Stomach (tissue), 9 donors: ENCODE data around the gene ANKRD33B. TPM values are rescaled to one million over a fixed set of nuclear protein-coding genes. Genes with fewer than 3 reads are reported as not detected.
A peak's percentile ranks its signal among the peaks of the same experiment; 100 is the strongest.

Source experiments
- DNase-seq, 2 donors: peaks; one replicate each; pipeline versions ENCODE4 v3.0.0 to v3.0.0-alpha.2; 2013 to 2019
- H3K27ac ChIP-seq, 5 donors: fragments of 200-600 bp in 4 of 5; sonication (generic) in 4 of 5; one replicate each; pipeline ENCODE4 v1.5.1; 2013 to 2019; ENCODE audit warnings: mild to moderate bottlenecking in 1 of 5, moderate library complexity in 1 of 5
- H3K27me3 ChIP-seq, 3 donors: fragments of 200-600 bp; sonication (generic); one replicate each; pipeline ENCODE4 v1.5.1; 2017 to 2019; ENCODE audit warnings: mixed run types in 1 of 3
- H3K36me3 ChIP-seq, 4 donors: fragments of 200-600 bp; sonication (generic); 1 replicate in 3 of 4; 2 replicates in 1 of 4; pipeline ENCODE4 v1.5.1; 2016 to 2019
- H3K4me1 ChIP-seq, 4 donors: fragments of 200-600 bp; sonication (generic); one replicate each; pipeline ENCODE4 v1.5.1; 2016 to 2019
- H3K4me3 ChIP-seq, 4 donors: fragments of 200-600 bp; sonication (generic) in 3 of 4; one replicate each; pipeline ENCODE4 v1.5.1; 2016 to 2019; ENCODE audit warnings: mild to moderate bottlenecking in 1 of 4
- H3K9me3 ChIP-seq, 4 donors: fragments of 200-600 bp; sonication (generic); one replicate each; pipeline ENCODE4 v1.5.1; 2016 to 2019
- EP300 ChIP-seq: sonication (generic); formaldehyde crosslinking; IDR thresholded peaks from one replicate; pipeline ENCODE4 v1.6.1; 2017; ENCODE audit warnings: antibody characterized with exemption
- POLR2A ChIP-seq, 4 donors: fragments of 450-650 bp; IDR thresholded peaks; one replicate each; pipeline ENCODE4 v1.6.1; 2016; ENCODE audit warnings: antibody characterized with exemption in 4 of 4, control low read depth in 2 of 4, mild to moderate bottlenecking in 1 of 4, moderate library complexity in 1 of 4
- POLR2AphosphoS5 ChIP-seq, 3 donors: sonication (generic); formaldehyde crosslinking; IDR thresholded peaks; one replicate each; pipeline ENCODE4 v1.6.1; 2016; ENCODE audit warnings: antibody characterized with exemption in 3 of 3
- WGBS, 5 donors: extraction: QIAGEN DNeasy Blood & Tissue Kit in 3 of 5; methylation state at CpG; one replicate each; pipeline versions ENCODE4 v1.1.5 to v1.1.7; 2013 to 2018; 5-methylcytosine and 5-hydroxymethylcytosine counted together
- intact Hi-C: fragments of 100-400 bp; cut with DNase I; formaldehyde crosslinking; loops from one replicate; pipeline ENCODE4 v1.15.1; 2023; ENCODE audit warnings: low total_unique reads
- polyA plus RNA-seq, 3 donors: library from polyadenylated mRNA; stranded (reverse); fragments of 200-250 nt; gene quantifications; one replicate each; pipeline ENCODE4 v1.2.3, GENCODE V29; 2013
- total RNA-seq, 5 donors: library from RNA; depleted of rRNA; stranded (reverse); fragments of >200 nt; gene quantifications; one replicate each; pipeline versions ENCODE4 v1.1.0 to v1.2.3, GENCODE V29; 2014 to 2016
- TF ChIP-seq, protein P1 (sequence below), 7 experiments: fragments of 450-650 bp in 4 of 7; fragments of 200-600 bp in 3 of 7; sonication (generic) in 3 of 7; IDR thresholded peaks; one replicate each; pipeline ENCODE4 v1.5.1; 2016 to 2019; ENCODE audit warnings: antibody characterized with exemption in 7 of 7, control low read depth in 2 of 7, mild to moderate bottlenecking in 1 of 7
- donor health status: healthy with polysubstance abuse.
- donor health status: Bipolar disorder and iron deficiency.
- donor health status: healthy.

Gene ANKRD33B
- total and polyA plus RNA-seq, 8 donors: 0.45 to 6.4 (median 1.8) TPM

GRCh38 chr5:10594591-10595210, 30.8 kb downstream of the ANKRD33B start:
- no peak for DNase-seq
- Histone ChIP-seq H3K9me3 (no peaks in the 10 kb centered on the region), H3K27me3 (no peaks in the 10 kb centered on the region), H3K4me1 (peaks cover 0 to 13% (median 7%) of the 10 kb centered on the region in 4 donors), H3K4me3 (no peak overlapping the region), H3K27ac (peak overlapping the region in 4 of 5 donors; percentile 70 to 77 (median 72)), H3K36me3 (no peaks in the 10 kb centered on the region)
- WGBS, 5 donors: 81 to 93% (median 86%) methylated on average over 11 of the region's 11 CpGs
- intact Hi-C loops: no loop called here
- no peak for TF ChIP-seq POLR2A (IDR thresholded peaks at IDR 0.05)
- no peak for TF ChIP-seq POLR2AphosphoS5 (IDR thresholded peaks at IDR 0.05)
- no peak for TF ChIP-seq EP300

DNA sequence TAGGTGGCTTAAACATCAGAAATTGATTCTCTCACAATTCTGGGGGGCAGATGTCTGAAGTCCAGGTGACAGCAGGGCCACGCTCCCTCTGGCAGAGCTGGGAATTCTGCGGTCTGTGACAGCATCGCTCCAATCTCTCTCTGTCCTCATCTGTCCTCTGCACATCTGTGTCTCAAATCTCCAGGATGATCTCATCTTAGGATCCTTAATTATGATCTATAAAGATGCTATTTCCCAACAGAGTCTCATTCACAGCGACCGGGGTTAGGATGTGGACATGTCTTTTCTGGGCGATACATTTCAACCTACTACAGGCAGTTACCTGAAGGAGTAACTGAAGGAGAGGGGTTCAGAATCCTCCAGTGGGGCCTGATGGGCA, 31.4 kb downstream of the ANKRD33B start:
- Histone ChIP-seq H3K4me1 (peaks cover 0 to 13% (median 7%) of the 10 kb centered on the region in 4 donors), H3K27ac (peak overlapping the region; percentile 41 to 77 (median 71)), H3K36me3 (no peaks in the 10 kb centered on the region), H3K9me3 (no peaks in the 10 kb centered on the region), H3K27me3 (no peaks in the 10 kb centered on the region), H3K4me3 (no peak overlapping the region)
- no peak for DNase-seq
- 86 to 95% (median 93%) methylated on average over 6 of the region's 6 CpGs for WGBS, 5 donors
- TF ChIP-seq POLR2AphosphoS5 (IDR thresholded peaks at IDR 0.05) (no peak), POLR2A (IDR thresholded peaks at IDR 0.05) (no peak), EP300 (no peak)
- TF ChIP-seq, protein P1, sequence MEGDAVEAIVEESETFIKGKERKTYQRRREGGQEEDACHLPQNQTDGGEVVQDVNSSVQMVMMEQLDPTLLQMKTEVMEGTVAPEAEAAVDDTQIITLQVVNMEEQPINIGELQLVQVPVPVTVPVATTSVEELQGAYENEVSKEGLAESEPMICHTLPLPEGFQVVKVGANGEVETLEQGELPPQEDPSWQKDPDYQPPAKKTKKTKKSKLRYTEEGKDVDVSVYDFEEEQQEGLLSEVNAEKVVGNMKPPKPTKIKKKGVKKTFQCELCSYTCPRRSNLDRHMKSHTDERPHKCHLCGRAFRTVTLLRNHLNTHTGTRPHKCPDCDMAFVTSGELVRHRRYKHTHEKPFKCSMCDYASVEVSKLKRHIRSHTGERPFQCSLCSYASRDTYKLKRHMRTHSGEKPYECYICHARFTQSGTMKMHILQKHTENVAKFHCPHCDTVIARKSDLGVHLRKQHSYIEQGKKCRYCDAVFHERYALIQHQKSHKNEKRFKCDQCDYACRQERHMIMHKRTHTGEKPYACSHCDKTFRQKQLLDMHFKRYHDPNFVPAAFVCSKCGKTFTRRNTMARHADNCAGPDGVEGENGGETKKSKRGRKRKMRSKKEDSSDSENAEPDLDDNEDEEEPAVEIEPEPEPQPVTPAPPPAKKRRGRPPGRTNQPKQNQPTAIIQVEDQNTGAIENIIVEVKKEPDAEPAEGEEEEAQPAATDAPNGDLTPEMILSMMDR (IDR thresholded peaks at IDR 0.05): no peak
- intact Hi-C loops: no loop called here

GRCh38 chr5:10595672-10596309, 31.9 kb downstream of the ANKRD33B start:
- Histone ChIP-seq H3K4me1 (peaks cover 0 to 13% (median 8%) of the 10 kb centered on the region in 4 donors), H3K27ac (peak overlapping the region; percentile 41 to 77 (median 71)), H3K9me3 (no peaks in the 10 kb centered on the region), H3K36me3 (no peaks in the 10 kb centered on the region), H3K27me3 (no peaks in the 10 kb centered on the region), H3K4me3 (no peak overlapping the region)
- DNase-seq: peak in 1 of 2 donors; percentile 65
- 29 to 43% (median 34%) methylated on average over 8 of the region's 8 CpGs for WGBS, 5 donors
- TF ChIP-seq, protein P1 (IDR thresholded peaks at IDR 0.05): no peak
- peak; percentile 18 to 45 (median 29) for TF ChIP-seq POLR2AphosphoS5 (IDR thresholded peaks at IDR 0.05)
- intact Hi-C loops: no loop called here

DNA sequence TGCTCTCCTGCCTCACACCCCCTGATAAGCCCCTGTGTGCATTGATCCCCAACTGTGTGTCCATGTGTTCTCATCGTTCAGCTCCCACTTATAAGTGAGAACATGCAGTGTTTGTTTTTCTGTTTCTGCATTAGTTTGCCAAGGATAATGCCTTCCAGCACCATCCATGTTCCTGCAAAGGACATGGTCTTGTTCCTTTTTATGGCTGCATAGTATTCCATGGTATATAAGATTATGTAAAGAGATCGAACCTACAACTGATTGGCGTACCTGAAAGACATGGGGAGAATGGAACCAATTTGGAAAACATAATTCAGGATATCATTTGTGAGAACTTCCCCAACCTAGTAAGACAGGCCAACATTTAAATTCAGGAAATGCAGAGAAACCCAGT, 32.4 kb downstream of the ANKRD33B start:
- intact Hi-C loops: no loop called here
- TF ChIP-seq, protein P1 (IDR thresholded peaks at IDR 0.05): no peak
- TF ChIP-seq POLR2A (IDR thresholded peaks at IDR 0.05): no peak
- TF ChIP-seq POLR2AphosphoS5 (IDR thresholded peaks at IDR 0.05): no peak
- TF ChIP-seq EP300: no peak
- Histone ChIP-seq H3K27ac (peak overlapping the region in 4 of 5 donors; percentile 47 to 77 (median 72)), H3K36me3 (no peaks in the 10 kb centered on the region), H3K9me3 (no peaks in the 10 kb centered on the region), H3K4me3 (no peak overlapping the region), H3K27me3 (no peaks in the 10 kb centered on the region), H3K4me1 (peaks cover 4 to 18% (median 11%) of the 10 kb centered on the region in 4 donors)
- 88 to 98% (median 93%) methylated on average over 3 of the region's 3 CpGs for WGBS, 5 donors
- DNase-seq: no peak
